HG03095 (cell line): ENCODE data around the gene ECI2.
"Not testable (repeated sequence)": the region's sequence is repeated elsewhere in the genome, so short reads cannot be mapped to it uniquely, and the experiment has no call there.

Source experiments
- ATAC-seq: cut with Tn5 transposase; IDR thresholded peaks from one replicate; pipeline ENCODE4 v1.9.1; 2021; ENCODE audit warnings: moderate library complexity; ENCODE audit not compliant: unreplicated experiment

ECI2 gene

GRCh38 chr6:4105980-4106536 lies 29.3 kb downstream of the ECI2 start:
- no peak for ATAC-seq

GRCh38 chr6:4103929-4104328 lies 31.4 kb downstream of the ECI2 start:
- no peak for ATAC-seq

DNA sequence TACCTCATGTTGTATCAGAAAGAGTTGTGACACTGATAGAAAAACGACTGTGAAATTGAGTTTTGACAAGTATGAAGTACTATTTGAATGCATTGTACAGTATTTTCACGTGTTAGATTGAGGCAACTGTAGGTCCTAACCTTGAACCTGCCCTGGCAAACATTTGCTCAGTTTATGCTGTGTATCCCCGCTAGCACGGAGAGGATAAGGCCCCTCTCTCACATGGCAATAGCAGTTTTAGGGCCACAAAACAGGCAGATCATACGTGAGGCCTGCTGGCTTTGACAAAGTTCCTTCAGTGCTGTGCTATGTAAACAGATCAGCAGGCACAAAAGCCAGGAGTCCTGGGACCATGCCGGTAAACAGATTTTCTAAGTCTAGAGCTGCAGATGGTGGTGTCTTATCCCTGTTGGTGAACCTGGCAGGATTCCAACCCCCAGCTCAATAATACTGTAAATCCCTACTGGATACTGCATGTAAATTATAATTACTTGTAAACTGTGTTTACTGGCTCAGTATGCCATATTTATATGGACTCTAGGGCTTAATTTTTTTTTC lies 32.6 kb downstream of the ECI2 start:
- ATAC-seq, result no peak

GRCh38 chr6:4101298-4101697 lies 34.1 kb downstream of the ECI2 start:
- ATAC-seq, result no peak

GRCh38 chr6:4100655-4101054 lies 34.7 kb downstream of the ECI2 start:
- no peak for ATAC-seq

DNA sequence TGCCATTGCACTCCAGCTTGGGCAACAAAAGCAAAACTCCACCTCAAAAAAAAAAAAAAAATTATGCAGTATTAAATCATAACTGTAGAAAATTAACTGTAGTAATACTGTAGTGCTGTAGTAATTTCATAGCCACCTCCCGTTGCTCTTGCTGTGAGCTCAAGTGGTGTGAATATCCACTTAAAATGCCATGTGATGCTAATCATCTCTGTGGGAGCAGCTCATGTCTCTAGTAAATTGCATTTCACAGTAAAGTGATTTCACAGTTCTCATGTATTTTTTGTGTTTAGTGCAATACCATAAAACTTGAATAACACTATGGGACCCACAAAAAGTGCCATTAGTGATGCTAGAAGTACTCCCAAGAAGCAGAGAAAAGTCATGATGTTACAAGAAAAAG lies 42.1 kb downstream of the ECI2 start:
- ATAC-seq, result no peak

DNA sequence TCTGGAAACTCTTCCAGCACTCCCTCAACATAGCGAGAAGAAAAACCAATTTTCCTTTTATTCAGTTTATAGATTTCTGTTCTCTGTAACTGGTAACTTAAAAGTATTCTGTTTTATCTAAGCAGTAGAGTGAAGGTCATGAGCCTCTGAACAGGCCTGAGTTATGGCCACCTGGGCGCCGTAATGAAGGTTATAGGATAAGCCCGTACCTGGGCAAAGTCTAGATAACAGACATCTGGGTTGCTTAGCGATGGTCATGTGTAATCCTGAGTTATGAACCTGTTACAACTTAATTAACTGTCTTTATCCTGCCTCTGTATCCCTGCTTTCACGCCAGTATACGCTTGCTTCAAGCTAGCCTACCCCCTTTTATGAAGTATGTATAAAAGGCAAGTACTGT lies 43.4 kb downstream of the ECI2 start:
- no peak for ATAC-seq

- not testable (repeated sequence) for ATAC-seq
Measured at GRCh38 chr6:4090043-4090442, 45.3 kb downstream of the ECI2 start.

DNA sequence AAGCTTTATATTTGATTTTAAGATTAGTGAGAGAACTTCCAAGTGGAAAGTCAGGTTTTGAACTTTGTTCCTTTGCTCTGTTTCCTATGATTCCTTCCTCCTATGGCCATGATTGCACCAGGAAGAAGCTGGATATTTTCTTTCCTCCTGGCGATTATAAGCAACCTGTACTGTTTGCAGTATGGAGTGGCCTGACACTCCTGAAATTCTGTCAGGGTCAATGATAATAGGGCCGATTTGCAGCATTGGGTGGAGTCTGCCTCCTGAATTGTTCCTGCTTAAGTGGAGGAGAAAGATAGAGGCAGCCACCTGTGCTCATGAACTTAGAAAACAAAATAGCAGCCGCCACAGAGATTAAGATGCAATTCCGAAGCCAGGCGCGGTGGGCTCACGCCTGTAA lies 46.7 kb downstream of the ECI2 start:
- ATAC-seq, result no peak

DNA sequence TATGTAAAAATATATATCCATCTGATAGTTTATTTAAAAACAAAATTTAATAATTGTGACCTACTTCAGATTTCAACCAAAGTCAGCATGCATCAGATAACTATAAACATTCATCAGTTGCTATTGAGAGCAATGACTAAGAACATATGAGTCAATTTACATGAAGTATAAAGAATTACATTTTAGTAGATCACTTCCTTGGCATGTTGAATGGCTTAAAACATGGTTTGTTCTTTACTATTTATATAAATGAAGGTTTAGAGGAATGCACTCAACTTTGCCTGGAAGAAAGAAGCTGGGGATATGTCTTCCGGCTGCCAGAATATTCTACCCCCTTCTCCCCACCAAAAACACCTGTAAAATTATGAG lies 50.1 kb downstream of the ECI2 start:
- ATAC-seq, result no peak

DNA sequence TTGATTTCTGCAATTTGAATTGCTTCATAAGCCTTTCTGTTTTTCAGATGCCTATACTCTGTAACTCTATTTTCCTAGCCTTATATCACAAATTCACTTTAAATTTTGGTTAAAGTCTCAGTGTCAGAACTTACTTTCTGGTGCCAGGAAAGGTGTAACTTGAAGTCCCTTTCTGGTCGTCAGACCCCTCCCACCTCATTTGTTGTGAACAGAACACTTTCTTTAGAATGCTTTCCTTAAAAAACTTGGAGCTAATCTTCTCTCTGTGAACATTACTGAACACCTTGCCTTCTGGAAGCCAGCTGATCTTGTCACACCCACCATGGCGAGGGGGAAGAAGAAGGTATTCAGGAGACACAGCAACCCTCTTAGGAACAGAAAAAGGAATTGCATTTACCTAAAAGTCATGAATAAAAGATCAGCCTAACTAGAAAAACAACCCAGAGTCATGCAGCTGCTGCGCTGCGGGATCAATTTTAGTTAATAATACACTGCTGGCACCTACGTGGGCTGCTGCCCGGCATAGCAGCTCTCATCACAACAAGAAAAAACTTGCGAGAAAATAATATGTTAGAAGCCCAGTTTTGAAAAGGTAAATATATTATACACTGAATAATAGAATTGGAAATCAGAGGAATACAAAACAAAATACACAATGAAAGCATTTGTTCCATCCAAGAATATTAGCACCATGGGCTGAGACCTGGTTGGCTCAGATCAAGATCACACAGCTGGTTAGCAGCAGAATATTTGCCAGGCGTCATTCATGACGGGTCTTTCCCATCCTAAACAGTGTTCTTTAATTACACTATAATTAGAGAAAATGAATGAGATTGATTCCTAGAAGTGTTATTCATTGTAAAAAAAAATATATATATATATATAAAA lies 50.7 kb downstream of the ECI2 start:
- no peak for ATAC-seq

GRCh38 chr6:4078691-4079471 lies 56.5 kb downstream of the ECI2 start, which contains the start of gene FAM217A:
TSS of gene FAM217A (minus strand) at chr6:4079137. CDS start at chr6:4077414, 1,723 bp downstream.
- ATAC-seq, result no peak

GRCh38 chr6:4074478-4075235 lies 60.7 kb downstream of the ECI2 start:
- ATAC-seq, result no peak

- no peak for ATAC-seq
Measured at GRCh38 chr6:4071330-4071729, 64.0 kb downstream of the ECI2 start.

DNA sequence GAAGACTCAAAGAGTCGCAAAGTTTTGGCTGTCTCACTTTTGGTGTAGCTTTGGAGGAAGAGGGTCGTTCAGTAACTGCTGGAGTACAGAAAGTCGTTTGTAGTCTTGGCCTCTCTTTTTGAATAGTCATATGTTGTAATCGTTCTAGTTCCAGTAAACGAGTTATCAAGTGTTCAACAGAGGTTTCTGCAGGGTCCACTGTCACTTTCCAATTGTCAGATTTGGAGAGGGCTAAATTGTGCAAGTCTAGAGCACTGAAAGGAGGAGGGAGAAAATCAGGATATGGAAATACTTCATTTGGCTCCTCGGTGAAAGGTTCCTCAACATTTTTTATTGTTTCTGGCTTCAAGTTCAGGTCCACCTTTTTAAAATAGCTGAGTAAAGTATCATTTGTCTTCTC lies 66.2 kb downstream of the ECI2 start:
- ATAC-seq, result no peak

DNA sequence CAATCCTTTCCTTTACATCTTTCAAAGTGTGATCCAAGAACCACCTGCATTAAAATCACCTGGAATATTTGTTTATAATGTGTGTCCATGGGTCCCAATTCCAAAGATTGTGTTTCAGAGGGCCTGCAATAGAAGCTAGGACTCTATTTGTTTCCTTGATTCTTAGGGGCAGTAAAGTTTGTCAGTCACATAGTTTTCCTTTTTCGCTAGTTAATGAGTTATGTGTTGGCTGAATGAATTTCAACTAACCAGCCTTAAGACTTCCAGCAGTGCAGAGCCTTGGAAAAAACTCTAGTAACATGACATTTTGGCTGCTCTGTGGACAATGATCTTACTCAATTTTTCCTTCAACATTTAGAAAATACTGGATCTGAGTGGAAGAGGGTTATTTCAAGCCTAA lies 67.7 kb downstream of the ECI2 start:
- ATAC-seq, result no peak

DNA sequence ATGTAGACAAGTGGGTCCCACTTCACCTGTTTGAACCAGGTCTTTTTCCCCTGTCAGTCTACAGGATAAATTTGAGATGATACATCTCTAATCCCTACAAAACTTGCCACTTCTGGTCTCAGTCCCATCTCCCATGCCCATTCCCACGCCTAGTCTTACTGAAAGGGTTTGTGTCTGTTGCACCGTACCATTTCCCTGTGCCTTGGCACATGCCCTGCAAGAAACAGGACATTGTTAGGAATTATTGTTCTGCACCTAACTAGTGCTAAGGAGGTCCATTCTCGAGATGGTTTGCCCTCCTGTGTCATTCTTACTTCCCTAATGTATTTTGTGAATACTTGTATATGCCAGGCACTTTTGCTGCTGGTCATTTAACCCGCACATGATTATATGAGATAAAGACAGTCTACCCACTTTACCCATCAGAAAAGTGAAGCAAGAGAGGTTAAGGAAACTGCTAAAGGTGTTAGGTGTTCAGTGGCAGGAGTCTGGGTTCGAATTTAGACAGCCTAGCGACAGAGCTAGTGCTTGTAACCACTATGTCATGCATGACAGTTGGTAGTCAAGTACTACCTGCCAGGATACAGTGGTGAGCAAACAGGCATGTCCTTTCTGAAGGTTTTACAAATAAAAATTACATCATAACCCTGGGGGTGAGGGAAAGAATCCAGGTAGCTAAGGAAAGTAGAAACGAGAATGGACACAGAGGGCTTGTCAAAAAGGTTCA lies 69.2 kb downstream of the ECI2 start:
- no peak for ATAC-seq
